H9 (cell line): ENCODE measurements around the gene STARD3. TPM values are rescaled to one million over a fixed set of nuclear protein-coding genes. Genes with fewer than 3 reads are reported as not detected.
A peak's percentile ranks its signal among the peaks of the same experiment; 100 is the strongest.

Experiments
- DNase-seq: peaks from one replicate; pipeline ENCODE4 v3.0.0-alpha.2; 2017
- H2AFZ ChIP-seq: one replicate; pipeline ENCODE4 v1.6.1; 2013; ENCODE audit warnings: mild to moderate bottlenecking, low read length, control low read depth, moderate library complexity
- H2AK5ac ChIP-seq: 2 replicates; pipeline ENCODE4 v1.6.1; 2013; ENCODE audit warnings: low read length, control low read depth, mixed read lengths; ENCODE audit not compliant: insufficient read length
- H2BK120ac ChIP-seq: one replicate; pipeline ENCODE4 v1.6.1; 2013; ENCODE audit warnings: low read depth, mild to moderate bottlenecking, low read length, control low read depth, inconsistent platforms; ENCODE audit not compliant: poor library complexity, severe bottlenecking
- H2BK12ac ChIP-seq: 2 replicates; pipeline ENCODE4 v1.6.1; 2013; ENCODE audit warnings: low read length, control low read depth, mixed read lengths, low read depth; ENCODE audit not compliant: insufficient read length
- H2BK15ac ChIP-seq: 2 replicates; pipeline ENCODE4 v1.6.1; 2013; ENCODE audit warnings: low read depth, low read length, control low read depth
- H2BK20ac ChIP-seq: one replicate; pipeline ENCODE4 v1.6.1; 2013; ENCODE audit warnings: low read depth, mild to moderate bottlenecking, low read length, control low read depth, inconsistent platforms; ENCODE audit not compliant: poor library complexity, severe bottlenecking
- H2BK5ac ChIP-seq: 2 replicates; pipeline ENCODE4 v1.6.1; 2013; ENCODE audit warnings: low read length, control low read depth, mixed read lengths; ENCODE audit not compliant: insufficient read length
- H3K14ac ChIP-seq: 2 replicates; pipeline ENCODE4 v1.6.1; 2013; ENCODE audit warnings: low read length, control low read depth; ENCODE audit not compliant: insufficient read depth
- H3K18ac ChIP-seq: 2 replicates; pipeline ENCODE4 v1.6.1; 2013; ENCODE audit warnings: low read depth, mild to moderate bottlenecking, mixed read lengths, low read length, control low read depth; ENCODE audit not compliant: insufficient read length
- H3K23ac ChIP-seq: 2 replicates; pipeline ENCODE4 v1.6.1; 2013; ENCODE audit warnings: low read length, control low read depth, mixed read lengths, low read depth; ENCODE audit not compliant: insufficient read length
- H3K23me2 ChIP-seq: 2 replicates; pipeline ENCODE4 v1.6.1; 2013; ENCODE audit warnings: low read depth, mild to moderate bottlenecking, mixed read lengths, low read length, control low read depth; ENCODE audit not compliant: insufficient read length, poor library complexity, severe bottlenecking
- H3K27ac ChIP-seq: 2 replicates; pipeline ENCODE4 v1.5.1; 2013; ENCODE audit warnings: low read length, control low read depth, mixed read lengths, low read depth; ENCODE audit not compliant: insufficient read length
- H3K27me3 ChIP-seq: 2 replicates; pipeline ENCODE4 v1.6.1; 2013; ENCODE audit warnings: low read length, control low read depth, inconsistent platforms; ENCODE audit not compliant: insufficient read depth
- H3K4ac ChIP-seq: 2 replicates; pipeline ENCODE4 v1.6.1; 2013; ENCODE audit warnings: low read depth, mild to moderate bottlenecking, control low read depth, inconsistent platforms, low read length, moderate library complexity
- H3K4me1 ChIP-seq: 2 replicates; pipeline ENCODE4 v1.6.1; 2013; ENCODE audit warnings: low read length, control low read depth, inconsistent platforms; ENCODE audit not compliant: insufficient read depth
- H3K4me2 ChIP-seq: 2 replicates; pipeline ENCODE4 v1.6.1; 2013; ENCODE audit warnings: low read length, control low read depth, mixed read lengths; ENCODE audit not compliant: insufficient read length, insufficient read depth
- H3K56ac ChIP-seq: 2 replicates; pipeline ENCODE4 v1.6.1; 2013; ENCODE audit warnings: low read depth, mild to moderate bottlenecking, mixed read lengths, low read length, control low read depth; ENCODE audit not compliant: insufficient read length
- H3K79me1 ChIP-seq: 2 replicates; pipeline ENCODE4 v1.6.1; 2013; ENCODE audit warnings: low read depth, mild to moderate bottlenecking, moderate library complexity, low read length, control low read depth, inconsistent platforms; ENCODE audit not compliant: insufficient read depth, poor library complexity, severe bottlenecking
- H3K79me2 ChIP-seq: 2 replicates; pipeline ENCODE4 v1.6.1; 2013; ENCODE audit warnings: low read length, control low read depth, inconsistent platforms; ENCODE audit not compliant: insufficient read depth
- H3K9ac ChIP-seq: 2 replicates; pipeline ENCODE4 v1.6.1; 2013; ENCODE audit warnings: low read length, control low read depth, mixed read lengths; ENCODE audit not compliant: insufficient read length; ENCODE audit errors: extremely low read depth
- H3K9me3 ChIP-seq: one replicate; pipeline ENCODE4 v1.6.1; 2013; ENCODE audit warnings: low read depth, low read length, inconsistent platforms; ENCODE audit not compliant: control insufficient read depth
- H3T11ph ChIP-seq: one replicate; pipeline ENCODE4 v1.6.1; 2013; ENCODE audit warnings: mild to moderate bottlenecking, low read length, control low read depth, inconsistent platforms
- H4K20me1 ChIP-seq: one replicate; pipeline ENCODE4 v1.6.1; 2013; ENCODE audit not compliant: control insufficient read depth, insufficient read length, insufficient read depth
- H4K5ac ChIP-seq: 2 replicates; pipeline ENCODE4 v1.6.1; 2013; ENCODE audit warnings: low read depth, mild to moderate bottlenecking, mixed read lengths, low read length, control low read depth; ENCODE audit not compliant: insufficient read length
- H4K8ac ChIP-seq: replicated peaks from 2 replicates; pipeline ENCODE4 v1.6.1; 2013; ENCODE audit warnings: low read length, control low read depth, mixed read lengths, low read depth; ENCODE audit not compliant: insufficient read length
- H4K91ac ChIP-seq: 2 replicates; pipeline ENCODE4 v1.6.1; 2013; ENCODE audit warnings: low read depth, mild to moderate bottlenecking, moderate library complexity, mixed read lengths, low read length, control low read depth; ENCODE audit not compliant: insufficient read length
- H3K27ac Mint-ChIP-seq, 3 experiments: 2 replicates in 2 of 3; 3 replicates in 1 of 3; pipeline ENCODE4 v1.8.0; 2020 to 2021; ENCODE audit warnings: mixed read lengths in 3 of 3, mild to moderate bottlenecking in 1 of 3, moderate library complexity in 1 of 3
- H3K27me3 Mint-ChIP-seq: 2 replicates; pipeline ENCODE4 v1.8.0; 2021; ENCODE audit warnings: low read depth, mild to moderate bottlenecking, moderate library complexity, mixed read lengths
- H3K36me3 Mint-ChIP-seq, 3 experiments: 2 replicates in 2 of 3; 3 replicates in 1 of 3; pipeline ENCODE4 v1.8.0; 2020 to 2021; ENCODE audit warnings: low read depth in 3 of 3, mixed read lengths in 3 of 3; ENCODE audit not compliant: insufficient read depth in 1 of 3
- H3K4me1 Mint-ChIP-seq, 2 experiments: 2 replicates each; pipeline ENCODE4 v1.8.0; 2020; ENCODE audit warnings: mixed read lengths in 2 of 2
- H3K4me3 Mint-ChIP-seq, 2 experiments: 2 replicates in 1 of 2; 3 replicates in 1 of 2; pipeline ENCODE4 v1.8.0; 2020 to 2021; ENCODE audit warnings: mild to moderate bottlenecking in 2 of 2, mixed read lengths in 2 of 2, moderate library complexity in 1 of 2
- H3K9me3 Mint-ChIP-seq, 2 experiments: 2 replicates in 1 of 2; 3 replicates in 1 of 2; pipeline ENCODE4 v1.8.0; 2020; ENCODE audit warnings: mild to moderate bottlenecking in 2 of 2, mixed read lengths in 2 of 2, moderate library complexity in 1 of 2
- CTCF ChIP-seq: fragments of 200-600 bp; sonication (generic); conservative IDR thresholded peaks from 3 replicates; pipeline ENCODE4 v1.8.0; 2021; ENCODE audit warnings: antibody characterized with exemption, mild to moderate bottlenecking
- WGBS: extraction: QIAGEN DNeasy Blood & Tissue Kit; methylation state at CpG from one replicate; pipeline ENCODE4 v1.1.7; 2013; ENCODE audit warnings: missing lambda C conversion rate, low lambda C conversion rate, mixed read lengths; ENCODE audit not compliant: insufficient read length; ENCODE audit errors: extremely low coverage; 5-methylcytosine and 5-hydroxymethylcytosine counted together
- total RNA-seq: library from RNA; stranded (reverse); gene quantifications from 2 replicates; pipeline ENCODE4 v1.2.1, GENCODE V29; 2021

STARD3 gene
- total RNA-seq, 1 experiment from 2014 or later = 51.3 TPM

- H3K27ac Mint-ChIP-seq = peak overlapping the region; percentile 14 to 82 (median 77); a peak in 4 of 7 replicates
- Histone ChIP-seq H3K27me3 (no peaks in the 10 kb centered on the region), H2BK15ac (no peak overlapping the region), H3K4ac (no peak overlapping the region), H3K23me2 (peaks cover 1% of the 10 kb centered on the region), H4K91ac (no peak overlapping the region), H4K8ac (no peak overlapping the region), H2AK5ac (no peak overlapping the region), H3K79me1 (no peaks in the 10 kb centered on the region), H2AFZ (no peak overlapping the region), H3K9me3 (no peaks in the 10 kb centered on the region), H3K4me1 (peaks cover 12% of the 10 kb centered on the region), H3K79me2 (peaks cover 45% of the 10 kb centered on the region; the same call in 1 of the 2 replicates), H3K27ac (no peak overlapping the region), H2BK20ac (no peak overlapping the region), H2BK12ac (no peak overlapping the region), H3K18ac (no peak overlapping the region), H4K20me1 (no peaks in the 10 kb centered on the region), H2BK120ac (no peak overlapping the region), H2BK5ac (no peak overlapping the region), H4K5ac (no peak overlapping the region), H3K56ac (no peak overlapping the region), H3K23ac (no peak overlapping the region), H3K9ac (no peak overlapping the region), H3K4me2 (no peak overlapping the region), H3T11ph (no peak overlapping the region), H3K14ac (no peak overlapping the region; the same call in 1 of the 2 replicates)
- peaks cover 55 to 76% (median 62%) of the 10 kb centered on the region in 3 experiments for H3K36me3 Mint-ChIP-seq
- no peaks in the 10 kb centered on the region for H3K9me3 Mint-ChIP-seq
- peaks cover 42 to 47% of the 10 kb centered on the region in 2 experiments for H3K4me1 Mint-ChIP-seq
- WGBS = no CpG with 5 or more reads among the region's 8 CpGs
- peak overlapping the region in 1 of 2 experiments; percentile 32; a peak in 1 of 5 replicates for H3K4me3 Mint-ChIP-seq
- TF ChIP-seq CTCF = no peak
- DNase-seq = no peak
- no peaks in the 10 kb centered on the region; the same call in 1 of the 2 replicates for H3K27me3 Mint-ChIP-seq
These were observed 69.4 kb downstream of the STARD3 start for GRCh38 chr17:39706383-39706782.
